HG02840 (cell line): ENCODE data around the gene PTCD2.

Experiments
- ATAC-seq: cut with Tn5 transposase; IDR thresholded peaks from one replicate; pipeline ENCODE4 v1.9.1; 2021; ENCODE audit warnings: mild to moderate bottlenecking, moderate library complexity, moderate number of reproducible peaks; ENCODE audit not compliant: unreplicated experiment, low FRiP score

The PTCD2 gene

GRCh38 chr5:72337159-72337558 lies 17.0 kb downstream of the PTCD2 start:
- no peak for ATAC-seq

- no peak for ATAC-seq
Observed at GRCh38 chr5:72338689-72339209, 18.6 kb downstream of the PTCD2 start.

GRCh38 chr5:72346398-72346797 lies 26.2 kb downstream of the PTCD2 start:
- ATAC-seq: no peak

- no peak for ATAC-seq
Observed at GRCh38 chr5:72347801-72348308, 27.7 kb downstream of the PTCD2 start.

- ATAC-seq: no peak
Observed at GRCh38 chr5:72351376-72351775, 31.2 kb downstream of the PTCD2 start.

- no peak for ATAC-seq
Observed at GRCh38 chr5:72352616-72353015, 32.4 kb downstream of the PTCD2 start.

- ATAC-seq: no peak
Observed at GRCh38 chr5:72353046-72353445, 32.9 kb downstream of the PTCD2 start.

GRCh38 chr5:72355706-72356299 lies 35.6 kb downstream of the PTCD2 start:
- ATAC-seq: no peak

GRCh38 chr5:72356361-72356760 lies 36.2 kb downstream of the PTCD2 start:
- no peak for ATAC-seq

- no peak for ATAC-seq
Observed at GRCh38 chr5:72358925-72359324, 38.8 kb downstream of the PTCD2 start.

GRCh38 chr5:72359886-72360285 lies 39.7 kb downstream of the PTCD2 start:
- ATAC-seq: no peak

- ATAC-seq: no peak
Observed at GRCh38 chr5:72363166-72363802, 43.1 kb downstream of the PTCD2 start.

GRCh38 chr5:72364171-72364570 lies 44.0 kb downstream of the PTCD2 start:
- no peak for ATAC-seq

- ATAC-seq: no peak
Observed at GRCh38 chr5:72364951-72365350, 44.8 kb downstream of the PTCD2 start.

GRCh38 chr5:72366324-72366976 lies 46.3 kb downstream of the PTCD2 start:
- peak; percentile 64 for ATAC-seq

GRCh38 chr5:72368271-72368670 lies 48.1 kb downstream of the PTCD2 start:
- ATAC-seq: no peak

- ATAC-seq: no peak
Observed at GRCh38 chr5:72369301-72369700, 49.1 kb downstream of the PTCD2 start.

- ATAC-seq: no peak
Observed at GRCh38 chr5:72369711-72370110, 49.5 kb downstream of the PTCD2 start.

GRCh38 chr5:72372331-72372730 lies 52.2 kb downstream of the PTCD2 start:
- no peak for ATAC-seq

GRCh38 chr5:72372923-72373322 lies 52.8 kb downstream of the PTCD2 start:
- ATAC-seq: no peak

GRCh38 chr5:72374844-72375243 lies 54.7 kb downstream of the PTCD2 start:
- no peak for ATAC-seq

- ATAC-seq: no peak
Observed at GRCh38 chr5:72376381-72376780, 56.2 kb downstream of the PTCD2 start.
